Activated CD8-positive, alpha-beta T cell treated with anti-CD3 and anti-CD28 coated beads for 36 hours (primary cell): Measurements from ENCODE around the gene CIAO2A. TPM values are rescaled to one million over a fixed set of nuclear protein-coding genes. Genes with fewer than 3 reads are reported as not detected.

Experiments used
- ATAC-seq: fragments of 200-7000 bp; cut with Tn5 transposase; one replicate; pipeline ENCODE4 v1.10.0; 2021; ENCODE audit warnings: mild to moderate bottlenecking, moderate library complexity
- CTCF ChIA-PET: fragments of 350-600 bp; sonication (Branson Sonifier 250); formaldehyde crosslinking; loops from one replicate; lab custom pipeline; 2021; ENCODE audit warnings: antibody characterized with exemption; lab: Charles Lee
- POLR2A ChIA-PET: fragments of 350-600 bp; sonication (Branson Sonifier 250); formaldehyde crosslinking; loops from one replicate; lab custom pipeline; 2021; ENCODE audit warnings: antibody characterized with exemption; lab: Charles Lee
- DNase-seq: peaks from one replicate; pipeline ENCODE4 v3.0.0-alpha.2; 2020
- H3K27ac Mint-ChIP-seq: one replicate; pipeline ENCODE4 v1.8.0; 2021; ENCODE audit warnings: mild to moderate bottlenecking, mixed read lengths
- H3K27me3 Mint-ChIP-seq: one replicate; pipeline ENCODE4 v1.8.0; 2021; ENCODE audit warnings: mixed read lengths
- H3K36me3 Mint-ChIP-seq: one replicate; pipeline ENCODE4 v1.8.0; 2021; ENCODE audit warnings: low read depth, mixed read lengths
- H3K4me1 Mint-ChIP-seq: one replicate; pipeline ENCODE4 v1.8.0; 2021; ENCODE audit warnings: low read depth, mixed read lengths
- H3K4me3 Mint-ChIP-seq: one replicate; pipeline ENCODE4 v1.8.0; 2021; ENCODE audit warnings: mild to moderate bottlenecking, moderate library complexity, mixed read lengths
- H3K9me3 Mint-ChIP-seq: one replicate; pipeline ENCODE4 v1.8.0; 2021; ENCODE audit warnings: mixed read lengths
- CTCF ChIP-seq: fragments of 200-600 bp; IDR thresholded peaks from one replicate; pipeline ENCODE4 v1.8.0; 2022; ENCODE audit warnings: antibody characterized with exemption, mild to moderate bottlenecking
- intact Hi-C: fragments of 100-400 bp; cut with micrococcal nuclease; formaldehyde crosslinking; loops from one replicate; pipeline ENCODE4 v1.10.0; 2022
- total RNA-seq, 2 experiments: library from RNA; stranded (reverse); gene quantifications; one replicate each; pipeline ENCODE4 v1.2.3, GENCODE V29; 2021

The CIAO2A gene
- total RNA-seq, 2 experiments from 2014 or later: 88.3 to 99.4 TPM

GRCh38 chr15:64050281-64051092 is 43.2 kb downstream of the CIAO2A start:
- H3K9me3 Mint-ChIP-seq: no peaks in the 10 kb centered on the region
- H3K36me3 Mint-ChIP-seq: no peaks in the 10 kb centered on the region
- H3K27me3 Mint-ChIP-seq: peaks cover 7% of the 10 kb centered on the region
- no peak for TF ChIP-seq CTCF
- intact Hi-C loops: no loop called here
- DNase-seq (no peak), ATAC-seq (no peak)
- POLR2A ChIA-PET: no interaction called here
- H3K4me1 Mint-ChIP-seq: peaks cover 7% of the 10 kb centered on the region
- CTCF ChIA-PET: interaction anchor here (1.0 to 2.8 kb wide), 4 partner anchors 17 to 358 kb away, joined by 3 to 12 read pairs (median 4); no protein-coding TSS in a partner anchor
- H3K4me3 Mint-ChIP-seq: no peak overlapping the region
- no peak overlapping the region for H3K27ac Mint-ChIP-seq

DNA sequence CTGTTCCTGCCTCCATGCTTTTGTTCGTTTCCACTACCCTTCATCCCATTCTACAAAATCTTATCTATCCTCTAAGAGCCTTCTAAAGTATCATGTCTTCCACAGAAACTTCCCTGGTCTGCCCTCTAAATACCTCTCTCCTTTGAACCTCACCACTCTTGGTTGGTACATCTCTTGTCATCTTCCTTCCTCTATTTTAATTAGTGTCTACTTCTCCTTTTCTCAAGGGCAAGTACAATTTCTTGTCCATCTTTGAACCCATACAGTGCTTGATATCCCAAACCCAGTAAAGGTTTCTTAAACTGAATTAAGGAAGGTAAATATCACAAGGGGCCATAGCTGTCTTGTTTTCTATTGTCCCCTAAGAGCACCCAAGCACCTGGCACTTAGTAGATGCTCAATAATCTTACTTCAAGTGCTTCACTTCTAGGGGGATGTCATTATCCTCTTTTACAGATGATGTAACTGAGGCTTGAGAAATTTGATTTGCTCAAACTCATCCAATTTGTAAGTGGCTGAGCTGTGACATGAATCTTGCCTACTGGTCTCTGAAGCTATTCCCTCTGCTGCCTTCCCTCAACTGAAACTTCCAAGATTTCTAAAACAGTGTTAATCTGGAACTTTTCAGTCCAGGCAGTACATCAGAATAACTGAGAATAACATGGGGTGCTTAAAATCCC is 44.7 kb downstream of the CIAO2A start:
- Mint-ChIP-seq H3K27ac (no peak overlapping the region), H3K27me3 (peaks cover 10% of the 10 kb centered on the region), H3K4me3 (no peak overlapping the region), H3K9me3 (no peaks in the 10 kb centered on the region), H3K36me3 (no peaks in the 10 kb centered on the region), H3K4me1 (peaks cover 7% of the 10 kb centered on the region)
- ATAC-seq: no peak
- DNase-seq: no peak
- intact Hi-C loops: loop anchor here (10.0 kb wide), 2 partner anchors 104 to 224 kb away; no protein-coding TSS in a partner anchor
- POLR2A ChIA-PET: interaction anchor here (0.6 to 1.1 kb wide), 2 partner anchors 18 to 19 kb away, joined by 3 read pairs; no protein-coding TSS in a partner anchor
- no peak for TF ChIP-seq CTCF
- CTCF ChIA-PET: interaction anchor here (1.3 to 2.8 kb wide), 4 partner anchors 19 to 439 kb away, joined by 4 to 12 read pairs (median 6); no protein-coding TSS in a partner anchor

- peaks cover 11% of the 10 kb centered on the region for H3K27me3 Mint-ChIP-seq
- ATAC-seq (peak; percentile 89), DNase-seq (peak; percentile 60)
- CTCF ChIA-PET: interaction anchor here (0.7 to 4.5 kb wide), 65 partner anchors 8 to 758 kb away, joined by 3 to 73 read pairs (median 4); partner anchors contain the start of gene CIAO2A
- H3K9me3 Mint-ChIP-seq: no peaks in the 10 kb centered on the region
- peaks cover 7% of the 10 kb centered on the region for H3K4me1 Mint-ChIP-seq
- intact Hi-C loops: loop anchor here (10.0 kb wide), 2 partner anchors 102 to 222 kb away; no protein-coding TSS in a partner anchor
- peak; percentile 81 for TF ChIP-seq CTCF
- no peaks in the 10 kb centered on the region for H3K36me3 Mint-ChIP-seq
- H3K27ac Mint-ChIP-seq: peak within 1 kb of the TSS; percentile 8
- peak within 1 kb of the TSS; percentile 66 for H3K4me3 Mint-ChIP-seq
- POLR2A ChIA-PET: interaction anchor here (0.6 to 1.5 kb wide), 6 partner anchors 36 to 300 kb away, joined by 3 to 4 read pairs (median 3); no protein-coding TSS in a partner anchor
Observed at GRCh38 chr15:64046421-64047153, 47.1 kb downstream of the CIAO2A start, which contains the start of gene DAPK2. TSS of gene DAPK2 (minus strand) at chr15:64046485. CDS start at chr15:64040261, 6,224 bp downstream.

DNA sequence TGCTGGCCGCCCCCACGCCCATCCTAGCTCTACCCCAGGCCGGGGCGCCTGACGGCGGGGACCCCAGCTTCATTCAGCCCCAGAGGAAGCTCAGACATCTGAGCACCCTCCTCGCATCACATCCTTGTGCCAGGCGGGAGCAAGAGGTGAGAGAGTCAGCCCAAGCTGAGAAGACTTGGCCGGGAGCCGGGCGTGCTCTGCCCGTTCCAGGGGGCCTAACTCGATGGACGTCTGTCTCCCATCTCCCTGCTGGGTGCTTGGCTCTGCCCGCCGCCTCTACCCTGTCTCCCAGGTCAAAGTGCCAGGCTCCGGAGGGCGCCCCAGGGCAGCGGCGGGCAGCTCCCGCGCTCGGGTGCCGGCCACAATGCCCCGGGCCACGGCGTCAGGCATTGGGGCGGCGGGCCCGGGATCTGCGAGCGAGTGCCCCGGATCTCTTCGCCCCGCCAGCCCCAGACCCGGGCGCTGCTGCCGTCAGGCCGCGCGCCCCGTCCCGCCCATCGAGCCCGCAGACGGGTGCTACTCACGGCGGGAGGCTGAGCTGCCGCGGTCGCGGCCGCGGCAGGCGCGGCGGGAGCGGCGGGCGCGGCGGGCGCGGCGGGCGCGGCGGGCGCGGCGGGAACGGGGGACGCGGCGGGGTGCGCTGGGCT is 47.7 kb downstream of the CIAO2A start:
- no peaks in the 10 kb centered on the region for H3K36me3 Mint-ChIP-seq
- ChIA-PET CTCF (interaction anchor here (0.7 to 4.5 kb wide), 43 partner anchors 9 to 474 kb away, joined by 3 to 73 read pairs (median 5); partner anchors contain the start of gene CIAO2A), POLR2A (interaction anchor here (0.6 to 1.5 kb wide), 6 partner anchors 36 to 299 kb away, joined by 3 to 4 read pairs (median 3); no protein-coding TSS in a partner anchor)
- H3K9me3 Mint-ChIP-seq: no peaks in the 10 kb centered on the region
- H3K4me3 Mint-ChIP-seq: peak overlapping the region; percentile 53
- ATAC-seq (peak; percentile 58), DNase-seq (no peak)
- H3K4me1 Mint-ChIP-seq: peaks cover 7% of the 10 kb centered on the region
- intact Hi-C loops: loop anchor here (10.0 kb wide), 2 partner anchors 101 to 221 kb away; no protein-coding TSS in a partner anchor
- no peak overlapping the region for H3K27ac Mint-ChIP-seq
- TF ChIP-seq CTCF: no peak
- peaks cover 11% of the 10 kb centered on the region for H3K27me3 Mint-ChIP-seq
